H9 (cell line): ENCODE results near the gene CYP2S1. TPM values are rescaled to one million over a fixed set of nuclear protein-coding genes. Genes with fewer than 3 reads are reported as not detected.

Experiments
- DNase-seq: peaks from one replicate; pipeline ENCODE4 v3.0.0-alpha.2; 2017
- H2AFZ ChIP-seq: one replicate; pipeline ENCODE4 v1.6.1; 2013; ENCODE audit warnings: mild to moderate bottlenecking, low read length, control low read depth, moderate library complexity
- H2AK5ac ChIP-seq: 2 replicates; pipeline ENCODE4 v1.6.1; 2013; ENCODE audit warnings: low read length, control low read depth, mixed read lengths; ENCODE audit not compliant: insufficient read length
- H2BK120ac ChIP-seq: one replicate; pipeline ENCODE4 v1.6.1; 2013; ENCODE audit warnings: low read depth, mild to moderate bottlenecking, low read length, control low read depth, inconsistent platforms; ENCODE audit not compliant: poor library complexity, severe bottlenecking
- H2BK12ac ChIP-seq: 2 replicates; pipeline ENCODE4 v1.6.1; 2013; ENCODE audit warnings: low read length, control low read depth, mixed read lengths, low read depth; ENCODE audit not compliant: insufficient read length
- H2BK15ac ChIP-seq: 2 replicates; pipeline ENCODE4 v1.6.1; 2013; ENCODE audit warnings: low read depth, low read length, control low read depth
- H2BK20ac ChIP-seq: one replicate; pipeline ENCODE4 v1.6.1; 2013; ENCODE audit warnings: low read depth, mild to moderate bottlenecking, low read length, control low read depth, inconsistent platforms; ENCODE audit not compliant: poor library complexity, severe bottlenecking
- H2BK5ac ChIP-seq: 2 replicates; pipeline ENCODE4 v1.6.1; 2013; ENCODE audit warnings: low read length, control low read depth, mixed read lengths; ENCODE audit not compliant: insufficient read length
- H3K14ac ChIP-seq: 2 replicates; pipeline ENCODE4 v1.6.1; 2013; ENCODE audit warnings: low read length, control low read depth; ENCODE audit not compliant: insufficient read depth
- H3K18ac ChIP-seq: 2 replicates; pipeline ENCODE4 v1.6.1; 2013; ENCODE audit warnings: low read depth, mild to moderate bottlenecking, mixed read lengths, low read length, control low read depth; ENCODE audit not compliant: insufficient read length
- H3K23ac ChIP-seq: 2 replicates; pipeline ENCODE4 v1.6.1; 2013; ENCODE audit warnings: low read length, control low read depth, mixed read lengths, low read depth; ENCODE audit not compliant: insufficient read length
- H3K23me2 ChIP-seq: 2 replicates; pipeline ENCODE4 v1.6.1; 2013; ENCODE audit warnings: low read depth, mild to moderate bottlenecking, mixed read lengths, low read length, control low read depth; ENCODE audit not compliant: insufficient read length, poor library complexity, severe bottlenecking
- H3K27ac ChIP-seq: 2 replicates; pipeline ENCODE4 v1.5.1; 2013; ENCODE audit warnings: low read length, control low read depth, mixed read lengths, low read depth; ENCODE audit not compliant: insufficient read length
- H3K27me3 ChIP-seq: 2 replicates; pipeline ENCODE4 v1.6.1; 2013; ENCODE audit warnings: low read length, control low read depth, inconsistent platforms; ENCODE audit not compliant: insufficient read depth
- H3K4ac ChIP-seq: 2 replicates; pipeline ENCODE4 v1.6.1; 2013; ENCODE audit warnings: low read depth, mild to moderate bottlenecking, control low read depth, inconsistent platforms, low read length, moderate library complexity
- H3K4me1 ChIP-seq: 2 replicates; pipeline ENCODE4 v1.6.1; 2013; ENCODE audit warnings: low read length, control low read depth, inconsistent platforms; ENCODE audit not compliant: insufficient read depth
- H3K4me2 ChIP-seq: 2 replicates; pipeline ENCODE4 v1.6.1; 2013; ENCODE audit warnings: low read length, control low read depth, mixed read lengths; ENCODE audit not compliant: insufficient read length, insufficient read depth
- H3K56ac ChIP-seq: 2 replicates; pipeline ENCODE4 v1.6.1; 2013; ENCODE audit warnings: low read depth, mild to moderate bottlenecking, mixed read lengths, low read length, control low read depth; ENCODE audit not compliant: insufficient read length
- H3K79me1 ChIP-seq: 2 replicates; pipeline ENCODE4 v1.6.1; 2013; ENCODE audit warnings: low read depth, mild to moderate bottlenecking, moderate library complexity, low read length, control low read depth, inconsistent platforms; ENCODE audit not compliant: insufficient read depth, poor library complexity, severe bottlenecking
- H3K79me2 ChIP-seq: 2 replicates; pipeline ENCODE4 v1.6.1; 2013; ENCODE audit warnings: low read length, control low read depth, inconsistent platforms; ENCODE audit not compliant: insufficient read depth
- H3K9ac ChIP-seq: 2 replicates; pipeline ENCODE4 v1.6.1; 2013; ENCODE audit warnings: low read length, control low read depth, mixed read lengths; ENCODE audit not compliant: insufficient read length; ENCODE audit errors: extremely low read depth
- H3K9me3 ChIP-seq: one replicate; pipeline ENCODE4 v1.6.1; 2013; ENCODE audit warnings: low read depth, low read length, inconsistent platforms; ENCODE audit not compliant: control insufficient read depth
- H3T11ph ChIP-seq: one replicate; pipeline ENCODE4 v1.6.1; 2013; ENCODE audit warnings: mild to moderate bottlenecking, low read length, control low read depth, inconsistent platforms
- H4K20me1 ChIP-seq: one replicate; pipeline ENCODE4 v1.6.1; 2013; ENCODE audit not compliant: control insufficient read depth, insufficient read length, insufficient read depth
- H4K5ac ChIP-seq: 2 replicates; pipeline ENCODE4 v1.6.1; 2013; ENCODE audit warnings: low read depth, mild to moderate bottlenecking, mixed read lengths, low read length, control low read depth; ENCODE audit not compliant: insufficient read length
- H4K8ac ChIP-seq: replicated peaks from 2 replicates; pipeline ENCODE4 v1.6.1; 2013; ENCODE audit warnings: low read length, control low read depth, mixed read lengths, low read depth; ENCODE audit not compliant: insufficient read length
- H4K91ac ChIP-seq: 2 replicates; pipeline ENCODE4 v1.6.1; 2013; ENCODE audit warnings: low read depth, mild to moderate bottlenecking, moderate library complexity, mixed read lengths, low read length, control low read depth; ENCODE audit not compliant: insufficient read length
- H3K27ac Mint-ChIP-seq, 3 experiments: 2 replicates in 2 of 3; 3 replicates in 1 of 3; pipeline ENCODE4 v1.8.0; 2020 to 2021; ENCODE audit warnings: mixed read lengths in 3 of 3, mild to moderate bottlenecking in 1 of 3, moderate library complexity in 1 of 3
- H3K27me3 Mint-ChIP-seq: 2 replicates; pipeline ENCODE4 v1.8.0; 2021; ENCODE audit warnings: low read depth, mild to moderate bottlenecking, moderate library complexity, mixed read lengths
- H3K36me3 Mint-ChIP-seq, 3 experiments: 2 replicates in 2 of 3; 3 replicates in 1 of 3; pipeline ENCODE4 v1.8.0; 2020 to 2021; ENCODE audit warnings: low read depth in 3 of 3, mixed read lengths in 3 of 3; ENCODE audit not compliant: insufficient read depth in 1 of 3
- H3K4me1 Mint-ChIP-seq, 2 experiments: 2 replicates each; pipeline ENCODE4 v1.8.0; 2020; ENCODE audit warnings: mixed read lengths in 2 of 2
- H3K4me3 Mint-ChIP-seq, 2 experiments: 2 replicates in 1 of 2; 3 replicates in 1 of 2; pipeline ENCODE4 v1.8.0; 2020 to 2021; ENCODE audit warnings: mild to moderate bottlenecking in 2 of 2, mixed read lengths in 2 of 2, moderate library complexity in 1 of 2
- H3K9me3 Mint-ChIP-seq, 2 experiments: 2 replicates in 1 of 2; 3 replicates in 1 of 2; pipeline ENCODE4 v1.8.0; 2020; ENCODE audit warnings: mild to moderate bottlenecking in 2 of 2, mixed read lengths in 2 of 2, moderate library complexity in 1 of 2
- whole genome bisulfite sequencing: extraction: QIAGEN DNeasy Blood & Tissue Kit; methylation state at CpG from one replicate; pipeline ENCODE4 v1.1.7; 2013; ENCODE audit warnings: missing lambda C conversion rate, low lambda C conversion rate, mixed read lengths; ENCODE audit not compliant: insufficient read length; ENCODE audit errors: extremely low coverage; 5-methylcytosine and 5-hydroxymethylcytosine counted together
- total RNA-seq: library from RNA; stranded (reverse); gene quantifications from 2 replicates; pipeline ENCODE4 v1.2.1, GENCODE V29; 2021
- TF ChIP-seq, protein P1 (sequence below): fragments of 200-600 bp; sonication (generic); conservative IDR thresholded peaks from 3 replicates; pipeline ENCODE4 v1.8.0; 2021; ENCODE audit warnings: antibody characterized with exemption, mild to moderate bottlenecking

The CYP2S1 gene
- total RNA-seq, 1 experiment from 2014 or later = 159 TPM

DNA sequence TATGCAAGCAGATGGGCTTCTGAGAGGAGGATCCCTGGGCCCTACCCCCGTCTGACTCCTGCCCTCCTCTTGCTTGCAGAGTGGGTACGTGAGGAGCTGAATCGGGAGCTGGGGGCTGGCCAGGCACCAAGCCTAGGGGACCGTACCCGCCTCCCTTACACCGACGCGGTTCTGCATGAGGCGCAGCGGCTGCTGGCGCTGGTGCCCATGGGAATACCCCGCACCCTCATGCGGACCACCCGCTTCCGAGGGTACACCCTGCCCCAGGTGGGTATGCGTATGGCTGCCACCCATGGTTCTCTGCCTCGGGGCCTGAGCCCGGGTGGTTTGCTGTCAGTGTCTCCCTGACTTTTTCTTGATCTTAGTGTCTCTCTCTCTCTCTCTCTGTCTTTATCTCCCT is 10.4 kb downstream of the CYP2S1 start:
- TF ChIP-seq, protein P1, sequence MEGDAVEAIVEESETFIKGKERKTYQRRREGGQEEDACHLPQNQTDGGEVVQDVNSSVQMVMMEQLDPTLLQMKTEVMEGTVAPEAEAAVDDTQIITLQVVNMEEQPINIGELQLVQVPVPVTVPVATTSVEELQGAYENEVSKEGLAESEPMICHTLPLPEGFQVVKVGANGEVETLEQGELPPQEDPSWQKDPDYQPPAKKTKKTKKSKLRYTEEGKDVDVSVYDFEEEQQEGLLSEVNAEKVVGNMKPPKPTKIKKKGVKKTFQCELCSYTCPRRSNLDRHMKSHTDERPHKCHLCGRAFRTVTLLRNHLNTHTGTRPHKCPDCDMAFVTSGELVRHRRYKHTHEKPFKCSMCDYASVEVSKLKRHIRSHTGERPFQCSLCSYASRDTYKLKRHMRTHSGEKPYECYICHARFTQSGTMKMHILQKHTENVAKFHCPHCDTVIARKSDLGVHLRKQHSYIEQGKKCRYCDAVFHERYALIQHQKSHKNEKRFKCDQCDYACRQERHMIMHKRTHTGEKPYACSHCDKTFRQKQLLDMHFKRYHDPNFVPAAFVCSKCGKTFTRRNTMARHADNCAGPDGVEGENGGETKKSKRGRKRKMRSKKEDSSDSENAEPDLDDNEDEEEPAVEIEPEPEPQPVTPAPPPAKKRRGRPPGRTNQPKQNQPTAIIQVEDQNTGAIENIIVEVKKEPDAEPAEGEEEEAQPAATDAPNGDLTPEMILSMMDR = no peak
- Histone ChIP-seq H2AK5ac (no peak overlapping the region), H3K4ac (no peak overlapping the region), H2BK15ac (no peak overlapping the region), H2BK20ac (no peak overlapping the region), H3K4me1 (no peaks in the 10 kb centered on the region), H3K79me2 (no peaks in the 10 kb centered on the region), H3K27me3 (no peaks in the 10 kb centered on the region), H3K9me3 (no peaks in the 10 kb centered on the region), H4K20me1 (no peaks in the 10 kb centered on the region), H3K27ac (no peak overlapping the region), H3K14ac (no peak overlapping the region), H3T11ph (no peak overlapping the region), H2AFZ (no peak overlapping the region), H2BK5ac (no peak overlapping the region), H2BK12ac (no peak overlapping the region), H3K23me2 (no peaks in the 10 kb centered on the region), H3K56ac (no peak overlapping the region), H4K91ac (no peak overlapping the region), H3K18ac (no peak overlapping the region), H3K23ac (no peak overlapping the region), H3K4me2 (no peak overlapping the region), H2BK120ac (no peak overlapping the region), H4K5ac (no peak overlapping the region), H3K9ac (no peak overlapping the region), H3K79me1 (no peaks in the 10 kb centered on the region), H4K8ac (no peak overlapping the region)
- peaks cover 7 to 18% of the 10 kb centered on the region in 2 experiments for H3K4me1 Mint-ChIP-seq
- H3K36me3 Mint-ChIP-seq = peaks cover 63 to 90% (median 84%) of the 10 kb centered on the region in 3 experiments
- peak overlapping the region in 1 of 3 experiments; percentile 56; a peak in 3 of 7 replicates for H3K27ac Mint-ChIP-seq
- H3K4me3 Mint-ChIP-seq = no peak overlapping the region
- no peak for DNase-seq
- no peaks in the 10 kb centered on the region for H3K27me3 Mint-ChIP-seq
- no peaks in the 10 kb centered on the region for H3K9me3 Mint-ChIP-seq
- WGBS = no CpG with 5 or more reads among the region's 18 CpGs
